Transverse colon (tissue), 4 donors: Measurements from ENCODE around the gene AGAP1. TPM values are rescaled to one million over a fixed set of nuclear protein-coding genes. Genes with fewer than 3 reads are reported as not detected.

Experiments
- DNase-seq: peaks from one replicate; pipeline ENCODE4 v3.0.0-alpha.2; 2019
- H3K27ac ChIP-seq, 4 donors: fragments of 200-600 bp; sonication (generic); 2 replicates each; pipeline ENCODE4 v1.5.1; 2016 to 2018; ENCODE audit warnings: inconsistent platforms in 4 of 4
- H3K27me3 ChIP-seq: fragments of 200-600 bp; sonication (generic); 2 replicates; pipeline ENCODE4 v1.5.1; 2017; ENCODE audit warnings: inconsistent platforms
- H3K36me3 ChIP-seq, 4 donors: fragments of 200-600 bp; sonication (generic); 2 replicates each; pipeline ENCODE4 v1.5.1; 2017 to 2019; ENCODE audit warnings: inconsistent platforms in 4 of 4
- H3K4me1 ChIP-seq, 4 donors: fragments of 200-600 bp; sonication (generic); 2 replicates each; pipeline ENCODE4 v1.5.1; 2017 to 2020; ENCODE audit warnings: inconsistent platforms in 4 of 4
- H3K4me3 ChIP-seq, 4 donors: fragments of 200-600 bp; sonication (generic); 1 replicate in 1 of 4; 2 replicates in 3 of 4; pipeline versions ENCODE4 v1.5.1 to v1.6.1; 2017 to 2019; ENCODE audit warnings: inconsistent platforms in 4 of 4
- H3K9me3 ChIP-seq, 2 donors: fragments of 200-600 bp; sonication (generic); 2 replicates each; pipeline ENCODE4 v1.5.1; 2017 to 2019; ENCODE audit warnings: inconsistent platforms in 2 of 2
- CTCF ChIP-seq, 5 experiments: fragments of 200-600 bp in 3 of 5; fragments of 450-650 bp in 2 of 5; sonication (generic) in 3 of 5; IDR thresholded peaks; 1 replicate in 2 of 5; 2 replicates in 3 of 5; pipeline ENCODE4 v1.5.1; 2016 to 2017; ENCODE audit warnings: antibody characterized with exemption in 5 of 5, inconsistent platforms in 3 of 5, mild to moderate bottlenecking in 2 of 5, moderate library complexity in 1 of 5
- EP300 ChIP-seq: sonication (generic); formaldehyde crosslinking; IDR thresholded peaks from one replicate; pipeline ENCODE4 v1.6.1; 2017; ENCODE audit warnings: antibody characterized with exemption, low read depth
- POLR2A ChIP-seq: fragments of 450-650 bp; IDR thresholded peaks from one replicate; pipeline ENCODE4 v1.6.1; 2016; ENCODE audit warnings: antibody characterized with exemption, mild to moderate bottlenecking, moderate library complexity
- POLR2AphosphoS5 ChIP-seq, 3 donors: sonication (generic); formaldehyde crosslinking; IDR thresholded peaks; one replicate each; pipeline ENCODE4 v1.6.1; 2016; ENCODE audit warnings: antibody characterized with exemption in 3 of 3
- WGBS, 2 donors: methylation state at CpG; one replicate each; pipeline ENCODE4 v1.1.5; 2018; ENCODE audit warnings: low coverage in 1 of 2; 5-methylcytosine and 5-hydroxymethylcytosine counted together
- in situ Hi-C, 4 donors: fragments of 200-750 bp; cut with MboI; loops; one replicate each; pipeline versions ENCODE4 v1.15.0 to v1.15.1; 2017; ENCODE audit warnings: low sequenced_read_pairs in 3 of 4, low pct_ligation_motif_present in 1 of 4, low pct_unique_long_range_greater_than_20kb in 1 of 4
- intact Hi-C: fragments of 100-400 bp; cut with DNase I; formaldehyde crosslinking; loops from one replicate; pipeline ENCODE4 v1.15.1; 2023; ENCODE audit warnings: low total_unique reads
- total RNA-seq, 4 donors: library from RNA; depleted of rRNA; stranded (reverse); fragments of >200 nt; gene quantifications; one replicate each; pipeline ENCODE4 v1.1.0, GENCODE V29; 2016

Gene AGAP1
- total RNA-seq, 4 donors from 2014 or later, result 56.1 to 96.9 (median 71.2) TPM

- no peak overlapping the region for H3K27ac ChIP-seq
- intact Hi-C loops (no loop called here), in situ Hi-C loops (no loop called here)
- WGBS, 2 donors, result 40 to 48% methylated on average over 1 to 6 of the region's 6 CpGs
- no peak for DNase-seq
- TF ChIP-seq CTCF (IDR thresholded peaks at IDR 0.05), result no peak
- TF ChIP-seq POLR2AphosphoS5 (IDR thresholded peaks at IDR 0.05), result no peak
- TF ChIP-seq POLR2A, result no peak
- no peak for TF ChIP-seq EP300
- peaks cover 0 to 18% (median 13%) of the 10 kb centered on the region in 4 donors for H3K4me1 ChIP-seq
- H3K4me3 ChIP-seq, result no peak overlapping the region
- H3K9me3 ChIP-seq, result no peaks in the 10 kb centered on the region
- H3K27me3 ChIP-seq, result no peaks in the 10 kb centered on the region
- H3K36me3 ChIP-seq, result no peaks in the 10 kb centered on the region
Observed at GRCh38 chr2:235521844-235522243, 28.0 kb downstream of the AGAP1 start.

- WGBS, 2 donors, result 89% methylated on average over 5 of the region's 5 CpGs; no CpG with 5 or more reads in 1 of the 2 donors
- H3K36me3 ChIP-seq, result no peaks in the 10 kb centered on the region
- intact Hi-C loops (no loop called here), in situ Hi-C loops (no loop called here)
- no peaks in the 10 kb centered on the region for H3K9me3 ChIP-seq
- H3K27ac ChIP-seq, result no peak overlapping the region
- H3K4me1 ChIP-seq, result peaks cover 0 to 15% (median 10%) of the 10 kb centered on the region in 4 donors
- no peak overlapping the region for H3K4me3 ChIP-seq
- no peak for TF ChIP-seq POLR2A
- no peak for TF ChIP-seq CTCF (IDR thresholded peaks at IDR 0.05)
- TF ChIP-seq EP300, result no peak
- no peak for TF ChIP-seq POLR2AphosphoS5 (IDR thresholded peaks at IDR 0.05)
- DNase-seq, result peak; percentile 6
- no peaks in the 10 kb centered on the region for H3K27me3 ChIP-seq
Observed at GRCh38 chr2:235523021-235523420, 29.2 kb downstream of the AGAP1 start.

- 90% methylated on average over 18 of the region's 18 CpGs; no CpG with 5 or more reads in 1 of the 2 donors for WGBS, 2 donors
- intact Hi-C loops, result no loop called here
- no peak for DNase-seq
Observed at GRCh38 chr2:235523486-235524150, 29.8 kb downstream of the AGAP1 start.

GRCh38 chr2:235526166-235526565 lies 32.3 kb downstream of the AGAP1 start:
- no peaks in the 10 kb centered on the region for H3K27me3 ChIP-seq
- no peak for DNase-seq
- intact Hi-C loops (no loop called here), in situ Hi-C loops (no loop called here)
- no peaks in the 10 kb centered on the region for H3K9me3 ChIP-seq
- no peaks in the 10 kb centered on the region for H3K36me3 ChIP-seq
- no peak for TF ChIP-seq EP300
- TF ChIP-seq POLR2A, result no peak
- no peak for TF ChIP-seq POLR2AphosphoS5 (IDR thresholded peaks at IDR 0.05)
- no peak for TF ChIP-seq CTCF (IDR thresholded peaks at IDR 0.05)
- H3K27ac ChIP-seq, result no peak overlapping the region
- WGBS, 2 donors, result 81 to 88% methylated on average over 1 of the region's 1 CpG
- peaks cover 0 to 5% (median 2%) of the 10 kb centered on the region in 4 donors for H3K4me1 ChIP-seq
- no peak overlapping the region for H3K4me3 ChIP-seq

More at GRCh38 chr2:235523486-235524150, 29.8 kb downstream of the AGAP1 start:
- H3K4me3 ChIP-seq, result no peak overlapping the region
- TF ChIP-seq CTCF (IDR thresholded peaks at IDR 0.05) (no peak), POLR2AphosphoS5 (IDR thresholded peaks at IDR 0.05) (no peak), EP300 (no peak), POLR2A (no peak)
- H3K27ac ChIP-seq, result no peak overlapping the region
- no peaks in the 10 kb centered on the region for H3K9me3 ChIP-seq
- peaks cover 0 to 9% (median 5%) of the 10 kb centered on the region in 4 donors for H3K4me1 ChIP-seq
- no peaks in the 10 kb centered on the region for H3K36me3 ChIP-seq
- in situ Hi-C loops, result no loop called here
- no peaks in the 10 kb centered on the region for H3K27me3 ChIP-seq
